SU-DHL-6 (cell line): ENCODE data around the gene NXN.

Experiments used
- H2AFZ ChIP-seq: fragments of 200-600 bp; sonication (generic); 2 replicates; pipeline ENCODE4 v1.6.1; 2014; ENCODE audit warnings: low read depth, mild to moderate bottlenecking, moderate library complexity, mixed read lengths, antibody characterized with exemption, low read length; ENCODE audit not compliant: severe bottlenecking
- H3F3A ChIP-seq: fragments of 200-600 bp; shearing (Covaris generic); 2 replicates; pipeline ENCODE4 v1.6.0; 2016; ENCODE audit warnings: antibody characterized with exemption, mild to moderate bottlenecking; ENCODE audit not compliant: insufficient read depth
- H3K27ac ChIP-seq: fragments of 200-600 bp; sonication (generic); 2 replicates; pipeline ENCODE4 v1.5.1; 2016; ENCODE audit warnings: low read depth, mild to moderate bottlenecking, low read length, moderate library complexity, mixed read lengths
- H3K27me3 ChIP-seq: fragments of 200-600 bp; sonication (generic), shearing (Covaris generic); 2 replicates; pipeline ENCODE4 v1.6.0; 2014; ENCODE audit warnings: mild to moderate bottlenecking, low read length
- H3K36me3 ChIP-seq: fragments of 200-600 bp; sonication (generic); 2 replicates; pipeline ENCODE4 v1.6.1; 2014; ENCODE audit warnings: mild to moderate bottlenecking, low read length, mixed read lengths
- H3K4me2 ChIP-seq: fragments of 300-600, 200-600 bp; shearing (Covaris generic), sonication (generic); 2 replicates; pipeline ENCODE4 v1.6.0; 2014; ENCODE audit warnings: low read length, low read depth, mild to moderate bottlenecking; ENCODE audit not compliant: poor library complexity, severe bottlenecking
- H3K4me3 ChIP-seq: fragments of 200-600 bp; sonication (generic); 2 replicates; pipeline ENCODE4 v1.5.1; 2014; ENCODE audit warnings: antibody characterized with exemption, low read length, mild to moderate bottlenecking, mixed read lengths; ENCODE audit not compliant: insufficient read depth, poor library complexity, severe bottlenecking
- H3K79me2 ChIP-seq: fragments of 200-600 bp; sonication (generic); 2 replicates; pipeline ENCODE4 v1.6.1; 2014; ENCODE audit warnings: mild to moderate bottlenecking, low read length, moderate library complexity; ENCODE audit not compliant: insufficient read depth
- H3K9ac ChIP-seq: fragments of 200-600 bp; sonication (generic); 2 replicates; pipeline ENCODE4 v1.7.0; 2014; ENCODE audit warnings: mild to moderate bottlenecking, low read length
- H3K9me2 ChIP-seq: fragments of 200-600 bp; sonication (generic); replicated peaks from 2 replicates; pipeline ENCODE4 v1.6.1; 2014; ENCODE audit warnings: low read length; ENCODE audit not compliant: insufficient read depth
- H3K9me3 ChIP-seq: fragments of 200-600 bp; sonication (generic); 2 replicates; pipeline ENCODE4 v1.6.1; 2014; ENCODE audit warnings: low read length, mixed read lengths; ENCODE audit not compliant: insufficient read depth
- H4K20me1 ChIP-seq: fragments of 200-600 bp; sonication (generic); 2 replicates; pipeline ENCODE4 v1.6.1; 2014; ENCODE audit warnings: low read depth, mild to moderate bottlenecking, antibody characterized with exemption, low read length, moderate library complexity, mixed read lengths
- EZH2phosphoT487 ChIP-seq: fragments of 200-600 bp; sonication (generic), shearing (Covaris generic); conservative IDR thresholded peaks from 2 replicates; pipeline ENCODE4 v1.6.1; 2018; ENCODE audit warnings: mild to moderate bottlenecking, antibody characterized with exemption, low read length, moderate library complexity, mixed read lengths
- TF ChIP-seq, protein P1 (sequence below): fragments of 200-600 bp; sonication (generic); IDR thresholded peaks from one replicate; pipeline ENCODE4 v1.5.1; 2017; ENCODE audit warnings: antibody characterized with exemption, mild to moderate bottlenecking, low read length, moderate library complexity; ENCODE audit not compliant: insufficient read depth, poor library complexity, severe bottlenecking

NXN gene

GRCh38 chr17:797236-797840, 182.2 kb downstream of the NXN start:
- Histone ChIP-seq H4K20me1 (no peaks in the 10 kb centered on the region), H3K36me3 (no peaks in the 10 kb centered on the region), H3K27ac (no peak overlapping the region), H3K79me2 (no peaks in the 10 kb centered on the region), H2AFZ (no peak overlapping the region), H3F3A (no peaks in the 10 kb centered on the region), H3K27me3 (no peaks in the 10 kb centered on the region), H3K9me2 (no peaks in the 10 kb centered on the region), H3K9me3 (no peaks in the 10 kb centered on the region), H3K9ac (no peak overlapping the region), H3K4me2 (no peak overlapping the region), H3K4me3 (no peak overlapping the region)
- TF ChIP-seq EZH2phosphoT487, result no peak
- TF ChIP-seq, protein P1, sequence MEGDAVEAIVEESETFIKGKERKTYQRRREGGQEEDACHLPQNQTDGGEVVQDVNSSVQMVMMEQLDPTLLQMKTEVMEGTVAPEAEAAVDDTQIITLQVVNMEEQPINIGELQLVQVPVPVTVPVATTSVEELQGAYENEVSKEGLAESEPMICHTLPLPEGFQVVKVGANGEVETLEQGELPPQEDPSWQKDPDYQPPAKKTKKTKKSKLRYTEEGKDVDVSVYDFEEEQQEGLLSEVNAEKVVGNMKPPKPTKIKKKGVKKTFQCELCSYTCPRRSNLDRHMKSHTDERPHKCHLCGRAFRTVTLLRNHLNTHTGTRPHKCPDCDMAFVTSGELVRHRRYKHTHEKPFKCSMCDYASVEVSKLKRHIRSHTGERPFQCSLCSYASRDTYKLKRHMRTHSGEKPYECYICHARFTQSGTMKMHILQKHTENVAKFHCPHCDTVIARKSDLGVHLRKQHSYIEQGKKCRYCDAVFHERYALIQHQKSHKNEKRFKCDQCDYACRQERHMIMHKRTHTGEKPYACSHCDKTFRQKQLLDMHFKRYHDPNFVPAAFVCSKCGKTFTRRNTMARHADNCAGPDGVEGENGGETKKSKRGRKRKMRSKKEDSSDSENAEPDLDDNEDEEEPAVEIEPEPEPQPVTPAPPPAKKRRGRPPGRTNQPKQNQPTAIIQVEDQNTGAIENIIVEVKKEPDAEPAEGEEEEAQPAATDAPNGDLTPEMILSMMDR, result no peak

DNA sequence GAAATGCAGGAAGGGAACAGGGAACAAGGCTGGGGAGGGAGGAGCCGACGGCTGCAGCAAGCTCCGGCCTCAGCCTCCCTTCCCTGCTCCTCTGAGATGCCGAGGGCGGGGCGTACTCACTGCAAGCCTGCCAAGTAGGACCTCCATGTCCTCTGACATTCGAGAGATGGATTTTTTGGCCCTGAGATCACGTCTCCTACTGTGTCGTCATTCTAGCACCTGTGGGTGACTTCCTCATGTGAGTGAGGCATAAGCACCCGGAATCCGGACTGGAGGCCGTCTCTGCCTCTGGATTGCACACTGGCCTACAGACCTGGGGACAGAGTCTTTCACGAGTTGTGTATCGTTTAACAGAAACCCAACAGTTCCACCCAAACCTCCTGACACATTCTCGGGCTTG, 183.0 kb downstream of the NXN start:
- no peaks in the 10 kb centered on the region for H3K9me2 ChIP-seq
- no peak overlapping the region for H3K9ac ChIP-seq
- H3K9me3 ChIP-seq, result no peaks in the 10 kb centered on the region
- no peaks in the 10 kb centered on the region for H3F3A ChIP-seq
- H3K27ac ChIP-seq, result no peak overlapping the region
- no peak overlapping the region for H3K4me2 ChIP-seq
- H3K4me3 ChIP-seq, result no peak overlapping the region
- H3K36me3 ChIP-seq, result no peaks in the 10 kb centered on the region
- H3K79me2 ChIP-seq, result no peaks in the 10 kb centered on the region
- no peak for TF ChIP-seq EZH2phosphoT487
- TF ChIP-seq, protein P1, result no peak
- H3K27me3 ChIP-seq, result no peaks in the 10 kb centered on the region
- H4K20me1 ChIP-seq, result no peaks in the 10 kb centered on the region
- H2AFZ ChIP-seq, result no peak overlapping the region

DNA sequence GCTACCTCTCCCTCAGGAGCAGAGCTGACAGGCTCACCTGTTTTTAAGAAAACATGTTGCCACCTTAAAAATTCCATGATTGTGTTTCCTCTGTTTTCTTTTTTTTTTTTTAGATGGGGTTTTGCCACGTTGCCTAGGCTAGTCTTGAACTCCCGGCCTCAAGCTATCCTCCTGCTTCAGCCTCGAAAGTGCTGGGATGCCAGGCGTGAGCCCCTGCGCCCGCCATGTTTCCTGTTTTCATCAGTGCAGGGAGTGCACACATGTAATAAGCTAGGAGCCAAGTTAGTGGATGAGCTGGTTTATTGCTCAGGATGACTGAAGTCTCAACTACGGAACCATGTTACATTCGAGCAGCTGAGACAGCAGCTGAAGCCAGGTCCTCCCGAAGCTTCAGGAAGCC, 183.9 kb downstream of the NXN start:
- Histone ChIP-seq H3K4me2 (no peak overlapping the region), H3K9me2 (no peaks in the 10 kb centered on the region), H3K9me3 (no peaks in the 10 kb centered on the region), H2AFZ (no peak overlapping the region), H3K79me2 (no peaks in the 10 kb centered on the region), H3K9ac (no peak overlapping the region), H3K27ac (no peak overlapping the region), H3K27me3 (no peaks in the 10 kb centered on the region), H3K36me3 (no peaks in the 10 kb centered on the region), H4K20me1 (no peaks in the 10 kb centered on the region), H3F3A (no peaks in the 10 kb centered on the region), H3K4me3 (no peak overlapping the region)
- TF ChIP-seq, protein P1, result no peak
- TF ChIP-seq EZH2phosphoT487, result no peak
